A549 (cell line): ENCODE data around the gene CDYL. TPM values are rescaled to one million over a fixed set of nuclear protein-coding genes. Genes with fewer than 3 reads are reported as not detected.

Experiments
- ATAC-seq, 2 experiments: fragments of 200-7000 bp in 1 of 2; fragments of >200 bp in 1 of 2; cut with Nextera tagmentation in 1 of 2; cut with Tn5 transposase in 1 of 2; 3 replicates each; pipeline versions ENCODE4 v1.8.0 to v1.9.1; 2018 to 2020; ENCODE audit warnings: mild to moderate bottlenecking in 1 of 2, moderate library complexity in 1 of 2
- CTCF ChIA-PET: fragments of 300-600 bp; sonication (Branson Sonifier 250); formaldehyde crosslinking; extraction: SDS; loops from one replicate; lab custom pipeline; 2021; ENCODE audit warnings: antibody characterized with exemption, inconsistent platforms; lab: Yijun Ruan, JAX
- POLR2A ChIA-PET: fragments of 350-600 bp; formaldehyde crosslinking; extraction: SDS; loops from one replicate; lab custom pipeline; 2021; ENCODE audit warnings: antibody characterized with exemption, inconsistent platforms; lab: Yijun Ruan, JAX
- DNase-seq, 2 experiments: peaks; one replicate each; pipeline versions ENCODE4 v3.0.0 to v3.0.0-alpha.2; 2011 to 2016; ENCODE audit warnings: low read depth in 1 of 2, low spot score in 1 of 2
- FAIRE-seq: peaks from 2 replicates; lab custom pipeline; 2011; peaks lifted over from hg19 to GRCh38; lab: Jason Lieb, UNC
- H3K27ac ChIP-seq, 2 experiments: fragments of >200 bp; sonication (Bioruptor Twin); formaldehyde crosslinking; 3 replicates each; pipeline ENCODE4 v1.5.1; 2016 to 2017
- H3K4me1 ChIP-seq: fragments of >200 bp; sonication (Bioruptor Twin); formaldehyde crosslinking; 3 replicates; pipeline ENCODE4 v1.6.1; 2016
- H3K4me2 ChIP-seq: fragments of >200 bp; sonication (Bioruptor Twin); formaldehyde crosslinking; 3 replicates; pipeline ENCODE4 v1.6.1; 2016
- H3K4me3 ChIP-seq: fragments of >200 bp; sonication (Bioruptor Twin); formaldehyde crosslinking; 3 replicates; pipeline ENCODE4 v1.5.1; 2016
- H3K9me3 ChIP-seq: fragments of >200 bp; sonication (Bioruptor Twin); formaldehyde crosslinking; 3 replicates; pipeline ENCODE4 v1.6.1; 2016
- CBX2 ChIP-seq: fragments of 200-600 bp; sonication (generic); IDR thresholded peaks from 2 replicates; pipeline ENCODE4 v1.6.1; 2016; ENCODE audit warnings: low read depth, mild to moderate bottlenecking, borderline replicate concordance
- CBX8 ChIP-seq: fragments of 200-600 bp; sonication (generic); IDR thresholded peaks from 2 replicates; pipeline ENCODE4 v1.6.1; 2016
- EHF ChIP-seq: fragments of 250-450 bp; sonication (Bioruptor Pico); IDR thresholded peaks from 2 replicates; pipeline ENCODE4 v1.5.0; 2020; ENCODE audit warnings: mild to moderate bottlenecking
- EHMT2 ChIP-seq: fragments of 200-600 bp; sonication (generic); IDR thresholded peaks from 2 replicates; pipeline ENCODE4 v1.6.1; 2016; ENCODE audit warnings: antibody characterized with exemption, low read depth, mild to moderate bottlenecking, moderate library complexity
- ELK1 ChIP-seq: fragments of 150-350 bp; IDR thresholded peaks from 2 replicates; pipeline ENCODE4 v1.6.1; 2014; ENCODE audit warnings: low read depth, mild to moderate bottlenecking, low read length
- ESRRA ChIP-seq: fragments of 150-350 bp; IDR thresholded peaks from 2 replicates; pipeline ENCODE4 v1.6.1; 2014; ENCODE audit warnings: mild to moderate bottlenecking, low read length, borderline replicate concordance
- FOSB ChIP-seq: fragments of 250-450 bp; sonication (Bioruptor Pico); IDR thresholded peaks from 2 replicates; pipeline ENCODE4 v1.5.0; 2020; ENCODE audit warnings: mild to moderate bottlenecking, moderate library complexity
- FOXS1 ChIP-seq: fragments of 250-450 bp; sonication (Bioruptor Pico); IDR thresholded peaks from 2 replicates; pipeline ENCODE4 v1.5.0; 2020; ENCODE audit warnings: mild to moderate bottlenecking, moderate library complexity
- GATA3 ChIP-seq: IDR thresholded peaks from 2 replicates; pipeline ENCODE4 v1.6.1; 2012; ENCODE audit warnings: borderline replicate concordance
- HDAC2 ChIP-seq: fragments of 200-600 bp; sonication (generic); IDR thresholded peaks from 2 replicates; pipeline ENCODE4 v1.6.1; 2016
- HOXA7 ChIP-seq: fragments of 250-450 bp; sonication (Bioruptor Pico); IDR thresholded peaks from 2 replicates; pipeline ENCODE4 v1.5.0; 2020; ENCODE audit warnings: mild to moderate bottlenecking, moderate library complexity
- HOXB13 ChIP-seq: fragments of 250-450 bp; sonication (Bioruptor Pico); IDR thresholded peaks from 2 replicates; pipeline ENCODE4 v1.5.0; 2020; ENCODE audit warnings: low read depth, mild to moderate bottlenecking, moderate library complexity
- HOXB5 ChIP-seq: fragments of 250-450 bp; sonication (Bioruptor Pico); IDR thresholded peaks from 2 replicates; pipeline ENCODE4 v1.5.0; 2020; ENCODE audit warnings: mild to moderate bottlenecking, moderate library complexity
- JUN ChIP-seq, 2 experiments: fragments of >200 bp; sonication (Bioruptor Twin); formaldehyde crosslinking; IDR thresholded peaks; 2 replicates in 1 of 2; 3 replicates in 1 of 2; pipeline ENCODE4 v1.6.1; 2016 to 2017
- KDM1A ChIP-seq: fragments of 200-600 bp; sonication (generic); IDR thresholded peaks from 2 replicates; pipeline ENCODE4 v1.6.1; 2016; ENCODE audit warnings: low read depth, mild to moderate bottlenecking
- MAFK ChIP-seq: fragments of 450-650 bp; IDR thresholded peaks from 2 replicates; pipeline ENCODE4 v1.6.1; 2014; ENCODE audit not compliant: partially characterized antibody
- MAX ChIP-seq: IDR thresholded peaks from 2 replicates; pipeline ENCODE4 v1.6.1; 2012
- MYC ChIP-seq: IDR thresholded peaks from 2 replicates; pipeline ENCODE4 v1.6.1; 2012; ENCODE audit warnings: mild to moderate bottlenecking, inconsistent platforms, low read length, improper control_type of control experiment, borderline replicate concordance
- NFE2L2 ChIP-seq: fragments of 150-350 bp; conservative IDR thresholded peaks from 2 replicates; pipeline ENCODE4 v1.6.1; 2014; ENCODE audit warnings: low read length
- NPAS2 ChIP-seq: fragments of 250-450 bp; sonication (Bioruptor Pico); IDR thresholded peaks from 2 replicates; pipeline ENCODE4 v1.8.0; 2022; ENCODE audit warnings: mild to moderate bottlenecking, moderate library complexity, borderline replicate concordance
- PBX3 ChIP-seq: IDR thresholded peaks from 2 replicates; pipeline ENCODE4 v1.6.1; 2012
- PHF8 ChIP-seq: fragments of 200-600 bp; sonication (generic); IDR thresholded peaks from 2 replicates; pipeline ENCODE4 v1.6.1; 2016; ENCODE audit warnings: low read depth, mild to moderate bottlenecking, antibody characterized with exemption, moderate library complexity, borderline replicate concordance
- POLR2AphosphoS2 ChIP-seq: conservative IDR thresholded peaks from 2 replicates; pipeline ENCODE4 v1.6.1; 2012; ENCODE audit warnings: low read length, improper control_type of control experiment, inconsistent platforms
- RAD21 ChIP-seq, 2 experiments: fragments of >200 bp in 1 of 2; sonication (Bioruptor Twin) in 1 of 2; formaldehyde crosslinking in 1 of 2; IDR thresholded peaks in 1 of 2; conservative IDR thresholded peaks in 1 of 2; 2 replicates in 1 of 2; 3 replicates in 1 of 2; pipeline ENCODE4 v1.6.1; 2012 to 2018; ENCODE audit warnings: inconsistent platforms in 1 of 2
- RARB ChIP-seq: fragments of 250-450 bp; sonication (Bioruptor Pico); IDR thresholded peaks from 2 replicates; pipeline ENCODE4 v1.8.0; 2021; ENCODE audit warnings: mild to moderate bottlenecking, moderate library complexity
- SMC3 ChIP-seq: fragments of >200 bp; sonication (Bioruptor Twin); formaldehyde crosslinking; IDR thresholded peaks from 3 replicates; pipeline ENCODE4 v1.6.1; 2018; ENCODE audit warnings: inconsistent platforms
- USF2 ChIP-seq: fragments of 450-650 bp; IDR thresholded peaks from 2 replicates; pipeline ENCODE4 v1.6.1; 2014; ENCODE audit warnings: antibody characterized with exemption
- ZFP36 ChIP-seq: fragments of 450-650 bp; IDR thresholded peaks from 2 replicates; pipeline ENCODE4 v1.6.1; 2014; ENCODE audit warnings: borderline replicate concordance; ENCODE audit not compliant: partially characterized antibody
- ZNF302 ChIP-seq: fragments of 250-450 bp; sonication (Bioruptor Pico); IDR thresholded peaks from 2 replicates; pipeline ENCODE4 v1.9.0; 2021; ENCODE audit warnings: inconsistent platforms, mild to moderate bottlenecking, moderate library complexity
- ZSCAN20 ChIP-seq: fragments of 250-450 bp; sonication (Bioruptor Pico); IDR thresholded peaks from 2 replicates; pipeline ENCODE4 v1.8.0; 2022; ENCODE audit warnings: mild to moderate bottlenecking, moderate library complexity
- WGBS: methylation state at CpG from one replicate; pipeline ENCODE4 v1.1.6; 2017; ENCODE audit errors: missing lambda C conversion rate; 5-methylcytosine and 5-hydroxymethylcytosine counted together
- polyA plus RNA-seq, 4 experiments: library from polyadenylated mRNA; depleted of rRNA in 3 of 4; stranded (reverse); fragments of >200 nt; fragmentation: RNase III in 1 of 4; extraction: RNeasy Plus Mini Kit Qiagen cat#74134 plus additional on column Dnase treatment in 1 of 4; gene quantifications; 2 replicates in 3 of 4; 3 replicates in 1 of 4; pipeline ENCODE4 v1.2.3, GENCODE V29; 2011 to 2017

CDYL gene
- polyA plus RNA-seq, 2 of the 4 experiments (the other 2 are of a cell fraction) = 18.6 to 42.7 TPM

GRCh38 chr6:4736371-4736873 lies 39.8 kb upstream of the CDYL start (continued):
- TF ChIP-seq ESRRA (no peak), SMC3 (no peak), ZSCAN20 (no peak), HDAC2 (no peak), ELK1 (no peak)

- no peak for FAIRE-seq
- TF ChIP-seq MAFK (no peak), FOXS1 (no peak), CBX8 (no peak), POLR2AphosphoS2 (no peak), HOXB5 (CRISPR knock-in tag) (no peak), ZNF302 (CRISPR knock-in tag) (no peak), PHF8 (no peak), RARB (CRISPR knock-in tag) (no peak), HOXB13 (CRISPR knock-in tag) (no peak), EHF (CRISPR knock-in tag) (no peak)
- Histone ChIP-seq H3K27ac (no peak overlapping the region), H3K4me2 (no peak overlapping the region), H3K4me3 (no peak overlapping the region), H3K4me1 (peaks cover 16% of the 10 kb centered on the region; the same call in 2 of the 3 replicates), H3K9me3 (no peaks in the 10 kb centered on the region)
- POLR2A ChIA-PET = no interaction called here
- CTCF ChIA-PET = interaction anchor here (0.6 kb wide), 1 partner anchor 468 kb away, joined by 3 read pairs; no protein-coding TSS in a partner anchor
- WGBS = 82% methylated on average over 6 of the region's 6 CpGs
- ATAC-seq = no peak
- no peak for DNase-seq
These were observed 36.2 kb upstream of the CDYL start for GRCh38 chr6:4740032-4740431.

- POLR2A ChIA-PET = no interaction called here
- Histone ChIP-seq H3K4me2 (no peak overlapping the region), H3K9me3 (no peaks in the 10 kb centered on the region), H3K27ac (no peak overlapping the region), H3K4me1 (peaks cover 10% of the 10 kb centered on the region; the same call in 1 of the 3 replicates), H3K4me3 (no peak overlapping the region)
- WGBS = 92% methylated on average over 2 of the region's 2 CpGs
- DNase-seq = no peak
- no peak for FAIRE-seq
- ATAC-seq = no peak
- CTCF ChIA-PET = interaction anchor here (1.1 kb wide), 1 partner anchor 17 kb away, joined by 3 read pairs; no protein-coding TSS in a partner anchor
- TF ChIP-seq MAX = no peak
- TF ChIP-seq NPAS2 (CRISPR knock-in tag) = no peak
- no peak for TF ChIP-seq FOSB (CRISPR knock-in tag)
- TF ChIP-seq ZFP36 = no peak
- TF ChIP-seq KDM1A = no peak
- no peak for TF ChIP-seq EHMT2
- TF ChIP-seq JUN (IDR thresholded peaks at IDR 0.05) = no peak
- no peak for TF ChIP-seq ESRRA
- no peak for TF ChIP-seq SMC3
- no peak for TF ChIP-seq GATA3
- TF ChIP-seq CBX2 = no peak
- TF ChIP-seq, all 56 proteins: peak for 0
These were observed 33.1 kb upstream of the CDYL start for GRCh38 chr6:4743062-4743461.

- no peak overlapping the region for H3K4me3 ChIP-seq
- H3K9me3 ChIP-seq = no peaks in the 10 kb centered on the region
- no peak for FAIRE-seq
- CTCF ChIA-PET = interaction anchor here (1.1 to 1.2 kb wide), 2 partner anchors 10 to 18 kb away, joined by 3 to 5 read pairs; no protein-coding TSS in a partner anchor
- POLR2A ChIA-PET = no interaction called here
- no peak for TF ChIP-seq RAD21 (conservative IDR thresholded peaks at IDR 0.05 in 1 of 2, IDR thresholded peaks at IDR 0.05 in 1 of 2)
- TF ChIP-seq NFE2L2 = no peak
- TF ChIP-seq POLR2AphosphoS2 = no peak
- no peak for TF ChIP-seq PHF8
- no peak for TF ChIP-seq HOXA7 (CRISPR knock-in tag)
- no peak for TF ChIP-seq USF2
- TF ChIP-seq PBX3 = no peak
- no peak for TF ChIP-seq HDAC2
- no peak for TF ChIP-seq EHF (CRISPR knock-in tag)
- no peak for TF ChIP-seq NPAS2 (CRISPR knock-in tag)
- TF ChIP-seq MYC = no peak
- TF ChIP-seq MAFK = no peak
- no peak for TF ChIP-seq MAX
- TF ChIP-seq CBX8 = no peak
- TF ChIP-seq JUN (IDR thresholded peaks at IDR 0.05) = no peak
- TF ChIP-seq, all 56 proteins: peak for 0
- 51% methylated on average over 5 of the region's 5 CpGs for WGBS
- Histone ChIP-seq H3K4me1 (peaks cover 10% of the 10 kb centered on the region; the same call in 1 of the 3 replicates), H3K27ac (peak overlapping the region in 1 of 2 experiments; percentile 45; a peak in 1 of 6 replicates), H3K4me2 (peak overlapping the region; percentile 12; the same call in 1 of the 3 replicates)
- ATAC-seq = no peak
- no peak for DNase-seq
These were observed 32.3 kb upstream of the CDYL start for GRCh38 chr6:4743926-4744325.
